ENCODE results near the gene NDUFA5.

Gene NDUFA5

DNA sequence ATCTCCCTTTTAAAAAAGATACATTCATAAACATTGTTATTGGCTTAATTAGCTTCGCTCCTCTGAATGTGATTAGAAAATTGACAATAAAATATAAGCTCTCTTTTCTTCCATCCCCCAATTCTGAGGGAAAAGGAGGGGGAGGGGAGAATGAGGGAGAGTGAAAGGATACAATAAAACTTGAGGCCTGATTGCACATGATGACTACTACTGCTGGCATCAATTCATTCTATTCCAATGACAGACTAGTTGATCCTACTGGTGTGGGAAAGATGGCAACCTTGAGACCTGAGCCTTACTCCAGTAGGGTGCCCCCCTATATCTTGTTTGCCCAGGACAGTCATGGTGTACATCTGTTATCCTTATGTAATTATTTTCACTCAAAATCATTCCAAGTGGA, 18.7 kb downstream of the NDUFA5 start:
- Histone ChIP-seq H4K20me1 (ENCODE audit: insufficient read depth, low read length) (no peaks in the 10 kb centered on the region), H3K4me3 (ENCODE audit: low read length) (peak overlapping the region; percentile 21; the same call in 1 of the 2 replicates), H2AFZ (ENCODE audit: low read depth, low read length) (no peak overlapping the region), H3K4me2 (ENCODE audit: low read length) (peak overlapping the region; percentile 60), H3K9ac (ENCODE audit: low read length) (no peak overlapping the region), H3K27me3 (ENCODE audit: low read depth, low read length) (no peaks in the 10 kb centered on the region), H3K27ac (ENCODE audit: low read length) (peak overlapping the region; percentile 29; the same call in 1 of the 2 replicates), H3K4me1 (ENCODE audit: low read length) (peaks cover 26% of the 10 kb centered on the region), H3K9me3 (ENCODE audit: insufficient read depth, low read length) (no peaks in the 10 kb centered on the region), H3K36me3 (replicated peaks; ENCODE audit: low read depth, low read length) (peaks cover 3% of the 10 kb centered on the region), H3K79me2 (ENCODE audit: low read length) (no peaks in the 10 kb centered on the region)
- TF ChIP-seq, protein P1, sequence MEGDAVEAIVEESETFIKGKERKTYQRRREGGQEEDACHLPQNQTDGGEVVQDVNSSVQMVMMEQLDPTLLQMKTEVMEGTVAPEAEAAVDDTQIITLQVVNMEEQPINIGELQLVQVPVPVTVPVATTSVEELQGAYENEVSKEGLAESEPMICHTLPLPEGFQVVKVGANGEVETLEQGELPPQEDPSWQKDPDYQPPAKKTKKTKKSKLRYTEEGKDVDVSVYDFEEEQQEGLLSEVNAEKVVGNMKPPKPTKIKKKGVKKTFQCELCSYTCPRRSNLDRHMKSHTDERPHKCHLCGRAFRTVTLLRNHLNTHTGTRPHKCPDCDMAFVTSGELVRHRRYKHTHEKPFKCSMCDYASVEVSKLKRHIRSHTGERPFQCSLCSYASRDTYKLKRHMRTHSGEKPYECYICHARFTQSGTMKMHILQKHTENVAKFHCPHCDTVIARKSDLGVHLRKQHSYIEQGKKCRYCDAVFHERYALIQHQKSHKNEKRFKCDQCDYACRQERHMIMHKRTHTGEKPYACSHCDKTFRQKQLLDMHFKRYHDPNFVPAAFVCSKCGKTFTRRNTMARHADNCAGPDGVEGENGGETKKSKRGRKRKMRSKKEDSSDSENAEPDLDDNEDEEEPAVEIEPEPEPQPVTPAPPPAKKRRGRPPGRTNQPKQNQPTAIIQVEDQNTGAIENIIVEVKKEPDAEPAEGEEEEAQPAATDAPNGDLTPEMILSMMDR (IDR thresholded peaks at IDR 0.05; ENCODE audit: low read depth, low read length) = no peak
- no peak for TF ChIP-seq EZH2phosphoT487 (IDR thresholded peaks at IDR 0.05; ENCODE audit: low read depth)

DNA sequence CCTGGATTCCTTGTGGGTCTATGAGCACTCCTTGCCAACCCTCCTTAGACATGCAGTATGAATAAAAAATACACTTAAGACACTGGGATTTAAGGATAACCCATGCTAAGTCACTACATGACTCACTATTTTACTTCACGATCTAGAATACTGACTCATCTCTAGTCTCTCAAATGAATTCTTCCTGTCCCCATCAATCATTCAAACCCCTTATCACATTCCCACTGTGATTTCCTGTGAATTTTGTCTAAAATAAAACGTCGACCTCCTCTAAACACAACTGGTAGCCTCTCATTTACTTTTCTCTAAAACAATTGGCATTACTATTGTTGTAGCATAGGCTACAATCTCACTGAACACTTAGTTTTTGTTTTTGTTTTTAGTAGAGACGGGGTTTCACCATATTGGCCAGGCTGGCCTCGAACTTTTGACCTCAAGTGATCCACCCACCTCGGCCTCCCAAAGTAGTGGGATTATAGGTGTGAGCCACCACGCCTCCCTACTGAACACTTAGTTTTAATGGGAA, 19.4 kb downstream of the NDUFA5 start:
- Histone ChIP-seq H2AFZ (ENCODE audit: low read depth, low read length) (no peak overlapping the region), H4K20me1 (ENCODE audit: insufficient read depth, low read length) (no peaks in the 10 kb centered on the region), H3K9me3 (ENCODE audit: insufficient read depth, low read length) (no peaks in the 10 kb centered on the region), H3K4me3 (ENCODE audit: low read length) (no peak overlapping the region), H3K36me3 (replicated peaks; ENCODE audit: low read depth, low read length) (peaks cover 3% of the 10 kb centered on the region), H3K27ac (ENCODE audit: low read length) (no peak overlapping the region), H3K4me1 (ENCODE audit: low read length) (peaks cover 28% of the 10 kb centered on the region), H3K4me2 (ENCODE audit: low read length) (no peak overlapping the region), H3K27me3 (ENCODE audit: low read depth, low read length) (no peaks in the 10 kb centered on the region), H3K79me2 (ENCODE audit: low read length) (no peaks in the 10 kb centered on the region), H3K9ac (ENCODE audit: low read length) (no peak overlapping the region)
- no peak for TF ChIP-seq EZH2phosphoT487 (IDR thresholded peaks at IDR 0.05; ENCODE audit: low read depth)
- TF ChIP-seq, protein P1 (IDR thresholded peaks at IDR 0.05; ENCODE audit: low read depth, low read length) = no peak

GRCh38 chr7:123537026-123537642, 20.5 kb downstream of the NDUFA5 start:
- H3K27me3 ChIP-seq (ENCODE audit: low read depth, low read length) = no peaks in the 10 kb centered on the region
- no peak overlapping the region for H3K27ac ChIP-seq (ENCODE audit: low read length)
- H3K36me3 ChIP-seq (replicated peaks; ENCODE audit: low read depth, low read length) = peaks cover 3% of the 10 kb centered on the region
- TF ChIP-seq, protein P1 (IDR thresholded peaks at IDR 0.05; ENCODE audit: low read depth, low read length) = peak; percentile 48
- no peak for TF ChIP-seq EZH2phosphoT487 (IDR thresholded peaks at IDR 0.05; ENCODE audit: low read depth)
- H3K4me3 ChIP-seq (ENCODE audit: low read length) = no peak overlapping the region
- no peaks in the 10 kb centered on the region for H3K79me2 ChIP-seq (ENCODE audit: low read length)
- no peak overlapping the region for H3K4me2 ChIP-seq (ENCODE audit: low read length)
- H3K9me3 ChIP-seq (ENCODE audit: insufficient read depth, low read length) = no peaks in the 10 kb centered on the region
- H2AFZ ChIP-seq (ENCODE audit: low read depth, low read length) = no peak overlapping the region
- peaks cover 28% of the 10 kb centered on the region for H3K4me1 ChIP-seq (ENCODE audit: low read length)
- no peaks in the 10 kb centered on the region for H4K20me1 ChIP-seq (ENCODE audit: insufficient read depth, low read length)
- H3K9ac ChIP-seq (ENCODE audit: low read length) = no peak overlapping the region

DNA sequence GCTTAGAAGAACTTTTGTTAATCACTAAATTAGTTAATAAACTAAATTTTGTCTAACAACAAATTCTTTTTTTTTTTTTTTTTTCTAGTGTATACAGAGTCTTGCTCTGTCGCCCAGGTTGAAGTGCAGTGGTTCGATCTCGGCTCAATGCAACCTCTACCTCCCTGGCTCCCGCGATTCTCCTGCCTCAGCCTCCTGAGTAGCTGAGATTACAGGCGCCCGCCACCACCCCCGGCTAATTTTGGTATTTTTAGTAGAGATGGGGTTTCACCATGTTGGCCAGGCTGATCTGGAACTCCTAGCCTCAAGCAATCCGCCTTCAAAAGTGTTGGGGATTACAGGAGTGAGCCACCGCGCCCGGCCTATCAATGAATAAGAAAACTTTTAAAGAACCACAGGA, 22.1 kb downstream of the NDUFA5 start:
- H3K9ac ChIP-seq (ENCODE audit: low read length) = peak overlapping the region; percentile 42; the same call in 1 of the 2 replicates
- H2AFZ ChIP-seq (ENCODE audit: low read depth, low read length) = peak overlapping the region; percentile 73
- no peaks in the 10 kb centered on the region for H3K79me2 ChIP-seq (ENCODE audit: low read length)
- H3K4me3 ChIP-seq (ENCODE audit: low read length) = peak overlapping the region; percentile 81
- H3K27me3 ChIP-seq (ENCODE audit: low read depth, low read length) = no peaks in the 10 kb centered on the region
- H3K4me1 ChIP-seq (ENCODE audit: low read length) = peaks cover 28% of the 10 kb centered on the region
- H3K27ac ChIP-seq (ENCODE audit: low read length) = no peak overlapping the region
- no peaks in the 10 kb centered on the region for H3K9me3 ChIP-seq (ENCODE audit: insufficient read depth, low read length)
- H3K36me3 ChIP-seq (replicated peaks; ENCODE audit: low read depth, low read length) = peaks cover 3% of the 10 kb centered on the region
- no peaks in the 10 kb centered on the region for H4K20me1 ChIP-seq (ENCODE audit: insufficient read depth, low read length)
- H3K4me2 ChIP-seq (ENCODE audit: low read length) = peak overlapping the region; percentile 63
- no peak for TF ChIP-seq EZH2phosphoT487 (IDR thresholded peaks at IDR 0.05; ENCODE audit: low read depth)

Data from OCI-LY3 (cell line).